Suppressor macrophage treated with lipopolysaccharide for 1 hour (primary cell): Measurements from ENCODE around the gene PDXP.

Experiments used
- DNase-seq, 3 donors: peaks; one replicate each; pipeline ENCODE4 v3.0.0-alpha.2; 2020 to 2022

Gene PDXP

GRCh38 chr22:37629928-37630327 is 28.6 kb upstream of the PDXP start:
- no peak for DNase-seq

- DNase-seq = no peak
Observed at GRCh38 chr22:37630839-37631435, 27.6 kb upstream of the PDXP start.

DNA sequence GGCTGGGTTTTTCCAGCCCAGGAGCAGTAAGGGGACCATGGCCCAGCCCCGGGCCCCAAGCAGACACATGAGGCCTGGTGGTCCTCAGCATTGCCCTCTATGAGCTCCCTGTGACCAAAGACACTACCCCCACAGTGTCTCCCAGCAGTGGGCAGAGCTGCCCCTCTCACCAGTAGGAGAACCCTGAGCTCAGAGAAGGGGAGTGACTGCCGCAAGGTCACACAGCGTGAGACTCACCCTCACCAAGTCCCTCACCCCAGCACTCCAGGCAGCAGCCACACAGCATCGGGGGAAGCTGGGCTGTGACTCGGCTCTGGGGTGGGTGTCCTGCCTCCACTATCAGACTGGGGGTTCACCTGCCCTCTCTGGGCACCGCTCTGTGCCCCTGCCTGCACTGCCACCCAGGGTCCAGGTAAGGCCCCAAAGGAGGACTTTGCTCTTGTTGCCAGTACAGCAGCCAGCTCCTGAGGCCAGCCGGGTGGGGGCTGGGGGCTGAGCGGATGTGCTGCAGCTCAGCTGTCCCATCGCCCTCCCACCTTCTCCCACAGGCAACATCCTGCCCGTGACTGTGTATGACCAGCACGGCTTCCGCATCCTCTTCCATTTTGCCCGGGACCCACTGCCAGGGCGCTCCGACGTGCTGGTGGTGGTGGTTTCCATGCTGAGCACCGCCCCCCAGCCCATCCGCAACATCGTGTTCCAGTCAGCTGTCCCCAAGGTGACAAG is 26.9 kb upstream of the PDXP start:
- DNase-seq = peak in 1 of 3 donors; percentile 33

DNA sequence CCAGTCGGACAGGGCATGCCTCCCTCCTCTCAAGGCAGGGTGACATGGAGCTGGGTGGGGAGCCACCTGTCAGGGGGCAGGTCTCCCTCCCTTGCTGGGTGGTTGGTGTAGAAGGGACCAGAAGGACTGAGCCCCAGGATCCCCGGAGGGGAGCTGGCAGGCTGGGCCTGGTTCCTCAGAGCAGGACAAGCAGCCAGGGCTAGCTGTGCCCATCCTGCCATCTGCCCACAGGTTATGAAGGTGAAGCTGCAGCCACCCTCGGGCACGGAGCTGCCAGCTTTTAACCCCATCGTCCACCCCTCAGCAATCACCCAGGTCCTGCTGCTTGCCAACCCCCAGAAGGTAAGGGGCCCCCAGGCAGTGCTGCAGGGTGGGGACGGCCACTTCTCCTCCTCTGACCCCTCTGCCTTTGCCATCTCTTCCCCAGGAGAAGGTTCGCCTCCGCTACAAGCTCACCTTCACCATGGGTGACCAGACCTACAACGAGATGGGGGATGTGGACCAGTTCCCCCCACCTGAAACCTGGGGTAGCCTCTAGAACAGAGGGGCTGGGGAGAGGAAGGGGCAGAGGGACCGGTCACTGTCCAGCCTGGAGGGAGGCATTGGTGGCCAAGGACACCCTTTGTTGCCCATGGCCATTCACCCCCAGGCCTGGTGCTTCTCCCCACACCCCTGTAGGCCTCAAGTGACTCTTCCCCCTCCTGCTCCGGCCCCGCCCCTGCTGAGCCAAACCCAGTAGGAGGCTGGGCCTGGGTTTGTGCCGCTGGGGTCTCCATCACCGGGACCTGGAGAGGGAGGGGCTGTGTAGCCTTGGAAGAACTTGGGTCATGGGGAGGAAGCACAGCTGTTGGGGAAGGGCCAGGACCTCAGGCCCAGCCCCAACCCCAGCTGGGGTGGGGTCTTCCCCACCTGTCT is 26.1 kb upstream of the PDXP start:
- peak in 1 of 3 donors; percentile 30 for DNase-seq

DNA sequence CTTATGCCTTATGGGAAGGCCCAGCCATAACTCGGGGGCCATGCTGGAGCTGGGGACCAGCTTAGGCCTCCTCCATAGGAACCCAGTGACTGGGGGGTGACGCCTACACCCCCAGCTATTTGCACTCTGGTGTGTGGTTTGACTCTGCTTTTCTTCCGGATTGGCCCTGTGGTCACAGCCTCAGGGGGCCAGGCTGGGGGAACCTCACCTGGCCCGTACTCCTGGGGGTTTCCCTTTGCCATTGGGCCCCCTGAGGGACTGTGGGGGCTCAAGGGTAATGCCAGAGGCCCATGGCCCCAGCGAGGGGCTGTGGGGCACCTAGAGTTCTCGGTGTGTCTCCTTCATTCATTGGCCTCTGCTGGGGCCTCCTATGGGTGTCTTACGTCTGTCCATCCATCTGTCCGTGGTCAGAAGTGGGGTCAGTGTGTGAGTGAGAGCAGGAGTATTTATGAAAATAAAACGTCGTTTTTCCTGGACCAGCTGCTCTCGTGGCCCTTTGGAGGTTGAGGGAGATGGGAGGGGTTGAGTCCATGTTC is 25.4 kb upstream of the PDXP start:
- no peak for DNase-seq

DNA sequence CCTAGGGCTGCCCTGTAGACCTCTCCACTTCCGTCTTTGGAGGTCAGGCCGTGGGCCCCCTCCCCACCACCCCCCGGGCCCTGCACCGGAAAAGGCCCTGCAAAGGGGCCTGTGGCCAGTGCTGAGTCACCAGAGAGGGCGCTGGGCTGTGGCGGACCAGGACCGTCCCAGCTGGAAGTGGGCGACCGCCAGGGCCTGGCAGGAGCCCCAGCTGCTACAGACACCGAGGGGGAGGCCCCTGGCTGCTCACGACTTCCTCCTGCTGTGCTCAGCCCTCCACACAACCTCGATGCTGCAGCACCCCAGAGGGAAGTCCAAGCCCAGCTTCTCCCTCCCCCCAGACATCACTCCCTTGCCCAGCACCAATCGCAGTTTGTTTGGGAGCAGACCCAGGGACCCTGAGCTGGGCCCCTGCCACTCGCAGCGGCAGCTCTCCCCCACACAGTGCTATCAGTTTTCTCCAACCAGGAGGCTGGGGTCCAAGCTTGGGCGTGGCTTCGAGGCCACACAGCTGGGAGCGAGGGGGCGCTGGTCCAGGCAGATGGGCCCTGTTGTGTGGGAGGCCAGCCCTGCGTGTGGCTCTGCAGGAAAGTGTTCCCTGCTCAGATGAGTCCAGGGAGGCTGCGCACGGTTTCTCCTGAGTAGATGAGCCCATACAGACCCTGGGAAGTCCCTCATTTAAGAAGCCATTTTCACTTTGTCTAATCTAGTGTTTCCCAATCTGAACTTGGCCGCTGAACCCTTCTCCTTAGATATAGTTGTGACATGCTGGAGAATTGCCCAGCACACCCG is 24.7 kb upstream of the PDXP start:
- DNase-seq = peak; percentile 93 to 96 (median 95)

GRCh38 chr22:37634417-37634924 is 24.1 kb upstream of the PDXP start:
- DNase-seq = no peak

DNA sequence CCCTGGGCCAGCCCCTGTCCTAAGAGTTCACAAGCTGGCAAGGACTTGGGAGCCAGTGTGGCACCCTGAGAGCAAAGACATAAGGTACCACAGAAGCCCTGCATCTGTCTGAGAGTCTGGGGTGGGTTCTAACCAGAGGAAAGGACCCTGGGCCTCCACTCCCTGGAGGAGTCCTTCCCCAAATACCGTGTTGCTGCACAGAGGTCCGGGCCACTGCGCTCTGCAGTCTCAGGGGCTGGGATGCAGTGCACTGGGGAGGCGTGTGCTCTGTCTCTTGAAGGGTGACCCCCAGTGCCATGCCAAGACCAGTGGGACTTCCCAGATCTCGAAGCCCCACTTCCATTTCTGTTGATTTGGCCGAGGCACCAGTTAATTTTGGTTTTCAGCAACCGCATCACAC is 23.4 kb upstream of the PDXP start:
- DNase-seq = no peak

GRCh38 chr22:37636186-37636948 is 22.2 kb upstream of the PDXP start:
- DNase-seq = peak; percentile 46 to 60 (median 53)

DNA sequence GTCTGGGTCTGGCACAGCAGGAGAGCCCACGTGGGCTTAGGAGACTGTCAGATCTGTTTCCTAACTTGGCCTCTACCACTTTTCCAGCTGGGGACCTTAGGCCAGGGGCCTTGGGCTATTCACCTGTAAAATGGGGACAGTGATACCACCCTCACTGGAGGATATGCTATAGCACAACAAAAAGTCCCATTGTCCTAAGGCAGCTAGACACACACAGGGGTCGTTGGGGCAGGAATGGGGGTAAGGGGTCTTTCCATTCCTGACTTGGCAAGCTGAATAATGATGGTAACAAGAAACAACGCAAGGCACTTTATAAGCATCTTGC is 21.6 kb upstream of the PDXP start:
- DNase-seq = no peak

GRCh38 chr22:37638391-37639069 is 20.0 kb upstream of the PDXP start:
- DNase-seq = peak in 1 of 3 donors; percentile 25

DNA sequence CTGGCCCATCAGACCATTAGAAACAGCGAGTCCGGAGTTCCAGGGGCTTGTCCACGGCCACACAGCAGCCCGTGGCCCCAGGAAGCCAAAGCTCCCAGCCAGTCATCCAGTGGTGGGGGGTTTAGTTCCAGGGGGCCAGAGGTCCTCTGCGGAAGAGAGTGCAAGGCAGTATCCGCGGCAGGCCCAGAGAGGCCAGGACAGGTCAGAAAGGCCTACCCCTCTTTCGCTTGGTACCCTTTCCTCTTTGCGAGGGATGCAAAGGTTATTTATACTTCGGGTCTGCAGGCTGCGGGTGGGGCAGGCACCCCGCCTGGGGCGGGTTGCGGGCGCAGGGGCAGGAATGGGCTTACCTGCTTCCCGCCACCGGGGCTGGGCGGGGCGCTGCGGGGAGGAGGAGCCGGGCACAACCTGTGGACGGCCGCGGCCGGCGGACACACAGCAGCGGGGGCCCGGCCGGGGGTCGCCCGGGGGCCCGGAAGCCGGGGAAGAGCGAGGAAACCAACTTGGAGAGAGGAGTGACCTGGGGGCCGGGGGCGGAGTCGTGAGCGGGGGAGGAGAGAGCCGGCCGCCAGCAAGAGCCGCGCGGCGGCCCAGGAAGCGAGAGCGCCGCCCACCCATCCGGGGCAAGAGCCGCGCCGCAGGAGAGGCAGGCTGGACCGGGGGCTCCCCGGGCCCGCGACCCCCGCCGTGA is 19.3 kb upstream of the PDXP start, which contains the start of gene SH3BP1:
TSS of gene SH3BP1 (plus strand) at position 600 of the 691 bp plus-strand sequence. CDS start 119 bp downstream, outside the sequence.
- DNase-seq = peak; percentile 39 to 80 (median 72)

GRCh38 chr22:37639771-37640590 is 18.5 kb upstream of the PDXP start:
- peak; percentile 55 to 73 (median 62) for DNase-seq

GRCh38 chr22:37640591-37641560 is 17.6 kb upstream of the PDXP start:
- DNase-seq = peak in 2 of 3 donors; percentile 41 to 56

DNA sequence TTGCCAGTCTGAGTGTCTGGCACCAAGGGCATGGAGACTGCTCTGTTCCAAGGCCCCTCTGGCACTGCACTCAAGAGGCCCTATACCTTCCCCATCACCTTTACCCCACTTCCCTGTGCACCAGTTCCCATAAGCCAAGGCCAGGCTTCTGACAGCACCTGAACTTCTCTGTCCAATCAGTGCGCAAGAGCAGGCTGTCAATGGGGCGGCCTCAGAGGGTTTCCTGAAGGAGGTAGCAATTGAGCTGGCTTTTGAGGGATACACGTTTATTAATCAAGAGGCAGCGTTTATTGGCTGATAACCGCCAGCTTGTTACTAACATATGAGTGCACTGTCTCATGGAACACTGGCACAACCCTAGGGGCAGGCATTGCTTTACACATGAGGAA is 17.0 kb upstream of the PDXP start:
- no peak for DNase-seq

- peak; percentile 82 to 92 (median 91) for DNase-seq
Observed at GRCh38 chr22:37643225-37643847, 15.2 kb upstream of the PDXP start.

DNA sequence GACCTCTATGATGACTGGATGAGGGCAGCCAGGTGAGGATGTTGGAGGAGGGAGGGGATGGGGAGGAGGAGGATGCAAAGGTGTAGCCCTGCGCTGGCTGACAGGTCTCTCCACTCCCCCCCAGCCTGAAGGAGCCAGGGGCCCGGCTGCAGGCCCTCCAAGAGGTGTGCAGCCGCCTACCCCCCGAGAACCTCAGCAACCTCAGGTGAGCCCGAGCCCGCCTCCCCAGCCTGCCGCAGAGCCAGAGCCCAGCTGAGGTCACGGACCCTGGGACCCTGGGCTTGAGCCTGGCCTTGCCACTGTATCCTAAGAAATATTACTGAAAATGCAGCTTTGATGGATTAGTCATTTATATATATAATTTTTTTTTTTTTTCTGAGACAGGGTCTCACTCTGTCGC is 11.2 kb upstream of the PDXP start:
- no peak for DNase-seq
